K562 (cell line): ENCODE results near the gene ENDOV. TPM values are rescaled to one million over a fixed set of nuclear protein-coding genes. Genes with fewer than 3 reads are reported as not detected.

Experiments
- ATAC-seq: fragments of 200-7000 bp; cut with Tn5 transposase; 3 replicates; pipeline ENCODE4 v1.9.1; 2020; ENCODE audit warnings: moderate library complexity
- BruUV-seq: library from RNA; stranded (reverse); fragments of 400-500 nt; replicated peaks from 2 replicates; lab custom pipeline; 2021; lab: Mats Ljungman, UMichigan
- CTCF ChIA-PET: fragments of 300-600 bp; formaldehyde crosslinking; extraction: SDS; loops from one replicate; lab custom pipeline; 2021; ENCODE audit warnings: low intra/inter-chr PET ratio; lab: Yijun Ruan, JAX
- POLR2A ChIA-PET: fragments of 300-600, 350-650 bp; sonication (Branson Sonifier 250); formaldehyde crosslinking; extraction: SDS; loops from one replicate; lab custom pipeline; 2021; ENCODE audit warnings: antibody characterized with exemption, inconsistent platforms; lab: Yijun Ruan, JAX
- DNase-seq, 4 experiments: peaks; one replicate each; pipeline versions ENCODE4 v3.0.0 to v3.0.0-alpha.2; 2011 to 2018; ENCODE audit warnings: low spot score in 3 of 4, mixed read lengths in 3 of 4; ENCODE audit errors: extremely low read depth in 1 of 4
- FAIRE-seq: peaks from 2 replicates; lab custom pipeline; 2011; peaks lifted over from hg19 to GRCh38; lab: Jason Lieb, UNC
- H2AFZ ChIP-seq: 2 replicates; pipeline ENCODE4 v1.6.0; 2011; ENCODE audit warnings: low read depth, low read length, control low read depth, inconsistent platforms
- H3K27ac ChIP-seq: fragments of 200-600 bp; 3 replicates; pipeline ENCODE4 v1.8.0; 2011; ENCODE audit warnings: low read depth, mild to moderate bottlenecking, control low read depth, inconsistent platforms, low read length, moderate library complexity, mixed read lengths; ENCODE audit errors: extremely low read depth
- H3K27me3 ChIP-seq, 2 experiments: fragments of 300-600 bp in 1 of 2; 2 replicates in 1 of 2; 3 replicates in 1 of 2; pipeline versions ENCODE4 v1.6.0 to v1.8.0; 2011; ENCODE audit warnings: inconsistent platforms in 2 of 2, low read length in 2 of 2, mild to moderate bottlenecking in 1 of 2, mixed read lengths in 1 of 2, moderate library complexity in 1 of 2; ENCODE audit not compliant: control insufficient read depth in 2 of 2, insufficient read depth in 2 of 2
- H3K36me3 ChIP-seq: fragments of 300-600 bp; 3 replicates; pipeline ENCODE4 v1.8.0; 2011; ENCODE audit warnings: mild to moderate bottlenecking, low read length, inconsistent platforms; ENCODE audit not compliant: control insufficient read depth, insufficient read depth
- H3K4me1 ChIP-seq, 2 experiments: fragments of 200-600 bp in 1 of 2; replicated peaks in 1 of 2; 2 replicates in 1 of 2; 3 replicates in 1 of 2; pipeline versions ENCODE4 v1.5.1 to v1.8.0; 2011; ENCODE audit warnings: inconsistent platforms in 2 of 2, low read length in 2 of 2, mild to moderate bottlenecking in 1 of 2, mixed read lengths in 1 of 2, moderate library complexity in 1 of 2; ENCODE audit not compliant: control insufficient read depth in 2 of 2, insufficient read depth in 2 of 2
- H3K4me2 ChIP-seq: 2 replicates; pipeline ENCODE4 v1.6.1; 2011; ENCODE audit warnings: low read length, control low read depth, inconsistent platforms, mixed read lengths; ENCODE audit not compliant: insufficient read depth
- H3K4me3 ChIP-seq: fragments of 200-600 bp; sonication (generic), shearing (Covaris generic); 2 replicates; pipeline ENCODE4 v1.5.1; 2016; ENCODE audit warnings: control low read depth, inconsistent platforms
- H3K79me2 ChIP-seq: fragments of 200-600 bp; 3 replicates; pipeline ENCODE4 v1.8.0; 2011; ENCODE audit warnings: low read length, inconsistent platforms; ENCODE audit not compliant: control insufficient read depth, insufficient read depth
- H3K9ac ChIP-seq, 2 experiments: 2 replicates each; pipeline versions ENCODE4 v1.6.0 to v1.6.1; 2011; ENCODE audit warnings: low read depth in 2 of 2, low read length in 2 of 2, control low read depth in 1 of 2, inconsistent platforms in 1 of 2, mild to moderate bottlenecking in 1 of 2, mixed read lengths in 1 of 2; ENCODE audit not compliant: insufficient read depth in 1 of 2
- H3K9me1 ChIP-seq: one replicate; pipeline ENCODE4 v1.6.0; 2011; ENCODE audit warnings: inconsistent platforms, mild to moderate bottlenecking, low read length, moderate library complexity; ENCODE audit not compliant: control insufficient read depth, insufficient read depth
- H3K9me3 ChIP-seq: replicated peaks from 2 replicates; pipeline ENCODE4 v1.5.1; 2011; ENCODE audit warnings: low read depth, low read length, inconsistent platforms; ENCODE audit not compliant: control insufficient read depth, insufficient read depth
- H4K20me1 ChIP-seq: replicated peaks from 2 replicates; pipeline ENCODE4 v1.6.1; 2011; ENCODE audit warnings: low read length, inconsistent platforms, mixed read lengths; ENCODE audit not compliant: control insufficient read depth, insufficient read depth
- CTBP1 ChIP-seq: fragments of 450-650 bp; IDR thresholded peaks from 2 replicates; pipeline ENCODE4 v1.6.1; 2016; ENCODE audit warnings: borderline replicate concordance
- MTA2 ChIP-seq: fragments of 450-650 bp; IDR thresholded peaks from 2 replicates; pipeline ENCODE4 v1.6.1; 2016; ENCODE audit warnings: low read depth
- POLR2G ChIP-seq: fragments of 200-400 bp; formaldehyde crosslinking; IDR thresholded peaks from 2 replicates; pipeline ENCODE4 v1.6.1; 2017; ENCODE audit warnings: low read depth, mild to moderate bottlenecking, antibody characterized with exemption, low read length, moderate library complexity
- RB1 ChIP-seq: fragments of 450-650 bp; IDR thresholded peaks from 2 replicates; pipeline ENCODE4 v1.6.1; 2017; ENCODE audit warnings: low read depth, mild to moderate bottlenecking
- RBFOX2 ChIP-seq: fragments of 200-400 bp; formaldehyde crosslinking; IDR thresholded peaks from 2 replicates; pipeline ENCODE4 v1.6.1; 2017; ENCODE audit warnings: low read depth, mild to moderate bottlenecking, low read length, moderate library complexity
- SRSF1 ChIP-seq: fragments of 200-400 bp; formaldehyde crosslinking; IDR thresholded peaks from 2 replicates; pipeline ENCODE4 v1.6.1; 2017; ENCODE audit warnings: mild to moderate bottlenecking, low read depth, low read length, moderate library complexity
- SRSF9 ChIP-seq: fragments of 200-400 bp; formaldehyde crosslinking; IDR thresholded peaks from 2 replicates; pipeline ENCODE4 v1.6.1; 2017; ENCODE audit warnings: low read depth, low read length, borderline replicate concordance
- ZC3H8 ChIP-seq: fragments of 450-650 bp; IDR thresholded peaks from 2 replicates; pipeline ENCODE4 v1.6.1; 2017
- WGBS: fragments of 100-300 bp; shearing (Covaris generic); methylation state at CpG from one replicate; pipeline ENCODE4 v1.1.6; 2016; ENCODE audit warnings: low coverage, mixed read lengths; ENCODE audit not compliant: insufficient coverage; ENCODE audit errors: missing lambda C conversion rate; 5-methylcytosine and 5-hydroxymethylcytosine counted together
- in situ Hi-C: fragments of 300-500 bp; cut with MboI; formaldehyde crosslinking; loops from 4 replicates; pipeline ENCODE4 v1.15.0; 2018; ENCODE audit warnings: inconsistent platforms, mixed read lengths
- intact Hi-C: fragments of 100-400 bp; cut with micrococcal nuclease; formaldehyde crosslinking; loops from 2 replicates; pipeline ENCODE4 v1.14.2; 2022
- polyA plus RNA-seq, 8 experiments: library from polyadenylated mRNA; depleted of rRNA in 4 of 8; stranded (reverse) in 5 of 8; unstranded in 3 of 8; fragments of >200 nt; fragmentation: Nextera tagmentation in 2 of 8; fragmentation: Illumina TruSeq in 1 of 8; extraction: Ambion mirVana in 2 of 8; extraction: Trizol in 1 of 8; gene quantifications; 2 replicates each; pipeline versions ENCODE4 v1.2.1 to v1.2.3, GENCODE V29; 2011 to 2014; ENCODE audit warnings: inconsistent platforms in 1 of 8, missing spikeins in 1 of 8
- total RNA-seq, 7 experiments: library from RNA; depleted of rRNA in 6 of 7; stranded (reverse); fragments of >200 nt in 6 of 7; fragmentation: Illumina TruSeq in 2 of 7; extraction: Trizol in 2 of 7; gene quantifications; 2 replicates each; pipeline versions ENCODE4 v1.2.1 to v1.2.3, GENCODE V29; 2011 to 2021; ENCODE audit warnings: low replicate concordance in 1 of 7
- TF ChIP-seq, protein P1 (sequence below), 3 experiments: fragments of 200-800 bp in 1 of 3; sonication (Bioruptor generic) in 1 of 3; sonication (generic) in 1 of 3; formaldehyde crosslinking in 1 of 3; IDR thresholded peaks; 2 replicates each; pipeline versions ENCODE4 v1.6.1 to v1.8.0; 2016 to 2022; ENCODE audit warnings: mild to moderate bottlenecking in 2 of 3, missing compliant biosample characterization in 2 of 3, missing genetic modification characterization in 2 of 3, missing genetic modification reagents in 1 of 3

Gene ENDOV
- total and polyA plus RNA-seq, 9 of the 15 experiments (the other 6 are each of a cell fraction or from before 2014, with no cell fraction given): 1.2 to 8.2 (median 3.7) TPM

DNA sequence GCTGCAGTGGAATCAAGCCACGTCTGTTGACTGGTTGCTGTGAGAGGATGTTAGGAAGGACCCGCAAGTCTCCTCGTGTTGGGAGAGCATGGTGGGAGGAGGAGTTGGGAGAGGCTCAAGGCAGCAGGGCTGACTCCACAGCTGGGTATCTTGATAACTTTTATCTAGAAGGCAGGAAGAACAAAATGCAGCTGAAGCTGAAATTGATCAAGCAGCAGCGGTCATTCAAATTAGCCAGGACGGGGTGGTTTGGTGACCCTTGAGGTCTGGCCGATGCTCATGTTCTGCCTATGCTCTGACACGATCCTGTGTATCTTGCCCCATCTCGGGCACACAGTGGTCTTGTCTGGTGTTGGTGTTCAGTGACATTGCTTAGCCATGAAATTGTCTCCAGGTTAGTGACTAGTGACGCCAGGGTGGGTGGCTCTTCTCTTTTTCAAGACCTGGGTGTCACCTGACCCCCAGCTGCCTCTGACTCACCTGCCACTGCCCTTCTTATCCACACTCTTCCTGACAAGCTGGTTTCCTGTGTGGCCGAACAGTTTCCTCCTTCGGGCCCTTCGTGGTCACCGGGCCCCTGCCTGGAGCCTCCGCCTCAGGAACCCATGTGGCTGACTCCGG is 42.4 kb downstream of the ENDOV start (continued):
- TF ChIP-seq SRSF9 (no peak), SRSF1 (no peak)
- TF ChIP-seq, protein P1, sequence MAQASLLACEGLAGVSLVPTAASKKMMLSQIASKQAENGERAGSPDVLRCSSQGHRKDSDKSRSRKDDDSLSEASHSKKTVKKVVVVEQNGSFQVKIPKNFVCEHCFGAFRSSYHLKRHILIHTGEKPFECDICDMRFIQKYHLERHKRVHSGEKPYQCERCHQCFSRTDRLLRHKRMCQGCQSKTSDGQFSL (CRISPR knock-in tag; IDR thresholded peaks at IDR 0.05): no peak
- TF ChIP-seq, protein P1 (tag; IDR thresholded peaks at IDR 0.05): no peak
- TF ChIP-seq, all 486 proteins: peak for 41

DNA sequence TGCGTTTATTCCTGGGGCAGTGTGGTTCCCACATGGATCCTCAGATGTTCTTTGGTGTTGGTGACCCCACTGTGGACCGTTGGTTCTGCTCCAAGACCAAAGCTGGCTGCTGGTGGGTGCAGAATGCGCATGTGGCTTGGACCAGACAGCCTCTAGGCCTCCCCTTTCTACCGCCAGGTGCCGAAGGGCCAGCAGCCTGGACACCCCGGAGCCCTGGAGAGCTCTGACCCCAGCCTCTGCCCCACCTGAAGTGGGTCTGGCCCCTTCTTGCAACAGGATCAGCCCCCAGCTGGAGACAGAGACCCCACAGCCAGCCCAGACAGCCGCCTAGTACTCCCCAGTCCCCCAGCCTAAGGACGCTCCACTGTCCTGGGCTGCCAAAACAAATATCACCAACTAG is 43.0 kb downstream of the ENDOV start:
- CTCF ChIA-PET: no interaction called here
- WGBS: 63% methylated on average over 5 of the region's 8 CpGs
- intact Hi-C loops: no loop called here

More for the DNA sequence above, 43.0 kb downstream of the ENDOV start:
- Histone ChIP-seq H3K36me3 (no peaks in the 10 kb centered on the region), H3K4me3 (no peak overlapping the region), H3K4me2 (no peak overlapping the region), H3K27ac (no peak overlapping the region), H3K79me2 (peaks cover 3% of the 10 kb centered on the region; the same call in 2 of the 3 replicates), H3K9me3 (no peaks in the 10 kb centered on the region), H2AFZ (no peak overlapping the region), H4K20me1 (peaks cover 8% of the 10 kb centered on the region; the same call in 1 of the 2 replicates), H3K27me3 (peaks cover 18 to 39% of the 10 kb centered on the region in 2 experiments; a peak in 4 of 5 replicates), H3K4me1 (peaks cover 36 to 50% of the 10 kb centered on the region in 2 experiments), H3K9ac (no peak overlapping the region), H3K9me1 (no peaks in the 10 kb centered on the region)
- POLR2A ChIA-PET: no interaction called here
- DNase-seq: no peak
- FAIRE-seq: no peak
- BruUV-seq: no TSS peak
- TF ChIP-seq MTA2: no peak
- no peak for TF ChIP-seq RB1
- TF ChIP-seq ZC3H8: no peak
- TF ChIP-seq CTBP1: no peak
- TF ChIP-seq POLR2G: no peak
- no peak for TF ChIP-seq RBFOX2
- in situ Hi-C loops: no loop called here
- no peak for ATAC-seq
